Measurements from ENCODE around the gene ZNF385C.
A peak's percentile ranks its signal among the peaks of the same experiment; 100 is the strongest.
"Not testable (repeated sequence)": the region's sequence is repeated elsewhere in the genome, so short reads cannot be mapped to it uniquely, and the experiment has no call there.

The ZNF385C gene

GRCh38 chr17:42097691-42098631 lies at the start of gene ZNF385C:
Gene ZNF385C, minus strand, starts transcription at chr17:42098473. Its CDS starts 35,417 bp downstream, at chr17:42063056.
- DNase-seq = peak; percentile 42

GRCh38 chr17:42146911-42147607 lies 48.8 kb upstream of the ZNF385C start:
- no peak for DNase-seq

- DNase-seq = not testable (repeated sequence)
Observed at GRCh38 chr17:42143138-42143537, 44.9 kb upstream of the ZNF385C start.

GRCh38 chr17:42142371-42142896 lies 44.2 kb upstream of the ZNF385C start:
- no peak for DNase-seq

- DNase-seq = no peak
Observed at GRCh38 chr17:42141382-42141781, 43.1 kb upstream of the ZNF385C start.

GRCh38 chr17:42140690-42141089 lies 42.4 kb upstream of the ZNF385C start:
- not testable (repeated sequence) for DNase-seq

- DNase-seq = no peak
Observed at GRCh38 chr17:42138749-42139492, 40.6 kb upstream of the ZNF385C start.

GRCh38 chr17:42136654-42137051 lies 38.4 kb upstream of the ZNF385C start:
- no peak for DNase-seq

- DNase-seq = peak; percentile 85
Observed at GRCh38 chr17:42135664-42136653, 37.7 kb upstream of the ZNF385C start.

GRCh38 chr17:42135151-42135550 lies 36.9 kb upstream of the ZNF385C start:
- DNase-seq = no peak

- DNase-seq = peak; percentile 25
Observed at GRCh38 chr17:42133461-42134041, 35.3 kb upstream of the ZNF385C start.

- DNase-seq = no peak
Observed at GRCh38 chr17:42132941-42133340, 34.7 kb upstream of the ZNF385C start.

- no peak for DNase-seq
Observed at GRCh38 chr17:42131981-42132432, 33.7 kb upstream of the ZNF385C start.

- no peak for DNase-seq
Observed at GRCh38 chr17:42131232-42131631, 33.0 kb upstream of the ZNF385C start.

- no peak for DNase-seq
Observed at GRCh38 chr17:42130310-42130936, 32.1 kb upstream of the ZNF385C start.

- DNase-seq = no peak
Observed at GRCh38 chr17:42129109-42129837, 31.0 kb upstream of the ZNF385C start.

- no peak for DNase-seq
Observed at GRCh38 chr17:42127414-42127813, 29.1 kb upstream of the ZNF385C start.

- DNase-seq = no peak
Observed at GRCh38 chr17:42126836-42127235, 28.6 kb upstream of the ZNF385C start.

GRCh38 chr17:42125565-42125964 lies 27.3 kb upstream of the ZNF385C start:
- no peak for DNase-seq

- no peak for DNase-seq
Observed at GRCh38 chr17:42124256-42124655, 26.0 kb upstream of the ZNF385C start.

All from NCI-H146 (cell line).